Calu3 (cell line): Measurements from ENCODE around the gene LCLAT1. TPM values are rescaled to one million over a fixed set of nuclear protein-coding genes. Genes with fewer than 3 reads are reported as not detected.

Experiments used
- BruUV-seq: library from RNA; stranded (reverse); fragments of 400-500 nt; replicated peaks from 2 replicates; lab custom pipeline; 2021; lab: Mats Ljungman, UMichigan
- CTCF ChIA-PET: fragments of 300-600 bp; sonication (Branson Sonifier 250); formaldehyde crosslinking; loops from one replicate; lab custom pipeline; 2022; ENCODE audit warnings: antibody characterized with exemption; lab: Charles Lee
- DNase-seq: peaks from one replicate; pipeline ENCODE4 v3.0.0; 2022
- H3K27ac Mint-ChIP-seq: one replicate; pipeline ENCODE4 v1.8.0; 2022; ENCODE audit warnings: mixed read lengths; ENCODE audit not compliant: unreplicated experiment
- H3K27me3 Mint-ChIP-seq: one replicate; pipeline ENCODE4 v1.8.0; 2022; ENCODE audit warnings: mixed read lengths; ENCODE audit not compliant: unreplicated experiment
- H3K36me3 Mint-ChIP-seq: one replicate; pipeline ENCODE4 v1.8.0; 2022; ENCODE audit warnings: mild to moderate bottlenecking, moderate library complexity, mixed read lengths; ENCODE audit not compliant: insufficient read depth, unreplicated experiment
- H3K4me1 Mint-ChIP-seq: one replicate; pipeline ENCODE4 v1.8.0; 2022; ENCODE audit warnings: mild to moderate bottlenecking, low read depth, mixed read lengths; ENCODE audit not compliant: unreplicated experiment
- H3K4me3 Mint-ChIP-seq: one replicate; pipeline ENCODE4 v1.8.0; 2022; ENCODE audit warnings: mild to moderate bottlenecking, low read depth, moderate library complexity, mixed read lengths; ENCODE audit not compliant: unreplicated experiment
- H3K9me3 Mint-ChIP-seq: one replicate; pipeline ENCODE4 v1.8.0; 2022; ENCODE audit warnings: low read depth, mixed read lengths; ENCODE audit not compliant: unreplicated experiment
- intact Hi-C: fragments of 100-400 bp; cut with micrococcal nuclease; formaldehyde crosslinking; loops from one replicate; pipeline ENCODE4 v1.10.0; 2022; ENCODE audit not compliant: unreplicated experiment
- total RNA-seq: library from RNA; stranded (reverse); gene quantifications from 2 replicates; pipeline ENCODE4 v1.2.3, GENCODE V29; 2022
- TF ChIP-seq, protein P1 (sequence below): fragments of 200-600 bp; IDR thresholded peaks from one replicate; pipeline ENCODE4 v1.8.0; 2022; ENCODE audit warnings: antibody characterized with exemption; ENCODE audit not compliant: unreplicated experiment

LCLAT1 gene
- total RNA-seq, 1 experiment from 2014 or later, result 47.6 TPM

- TF ChIP-seq, protein P1, sequence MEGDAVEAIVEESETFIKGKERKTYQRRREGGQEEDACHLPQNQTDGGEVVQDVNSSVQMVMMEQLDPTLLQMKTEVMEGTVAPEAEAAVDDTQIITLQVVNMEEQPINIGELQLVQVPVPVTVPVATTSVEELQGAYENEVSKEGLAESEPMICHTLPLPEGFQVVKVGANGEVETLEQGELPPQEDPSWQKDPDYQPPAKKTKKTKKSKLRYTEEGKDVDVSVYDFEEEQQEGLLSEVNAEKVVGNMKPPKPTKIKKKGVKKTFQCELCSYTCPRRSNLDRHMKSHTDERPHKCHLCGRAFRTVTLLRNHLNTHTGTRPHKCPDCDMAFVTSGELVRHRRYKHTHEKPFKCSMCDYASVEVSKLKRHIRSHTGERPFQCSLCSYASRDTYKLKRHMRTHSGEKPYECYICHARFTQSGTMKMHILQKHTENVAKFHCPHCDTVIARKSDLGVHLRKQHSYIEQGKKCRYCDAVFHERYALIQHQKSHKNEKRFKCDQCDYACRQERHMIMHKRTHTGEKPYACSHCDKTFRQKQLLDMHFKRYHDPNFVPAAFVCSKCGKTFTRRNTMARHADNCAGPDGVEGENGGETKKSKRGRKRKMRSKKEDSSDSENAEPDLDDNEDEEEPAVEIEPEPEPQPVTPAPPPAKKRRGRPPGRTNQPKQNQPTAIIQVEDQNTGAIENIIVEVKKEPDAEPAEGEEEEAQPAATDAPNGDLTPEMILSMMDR, result no peak
- intact Hi-C loops, result loop anchor here (10.0 kb wide), 1 partner anchor 249 kb away; no protein-coding TSS in a partner anchor
- BruUV-seq, result no TSS peak
- Mint-ChIP-seq H3K27ac (no peak overlapping the region), H3K4me3 (no peak overlapping the region), H3K9me3 (peaks cover 4% of the 10 kb centered on the region), H3K36me3 (no peaks in the 10 kb centered on the region), H3K27me3 (no peaks in the 10 kb centered on the region), H3K4me1 (peaks cover 48% of the 10 kb centered on the region)
- CTCF ChIA-PET, result no interaction called here
- no peak for DNase-seq
These were observed 9.1 kb downstream of the LCLAT1 start for GRCh38 chr2:30456106-30456505.

DNA sequence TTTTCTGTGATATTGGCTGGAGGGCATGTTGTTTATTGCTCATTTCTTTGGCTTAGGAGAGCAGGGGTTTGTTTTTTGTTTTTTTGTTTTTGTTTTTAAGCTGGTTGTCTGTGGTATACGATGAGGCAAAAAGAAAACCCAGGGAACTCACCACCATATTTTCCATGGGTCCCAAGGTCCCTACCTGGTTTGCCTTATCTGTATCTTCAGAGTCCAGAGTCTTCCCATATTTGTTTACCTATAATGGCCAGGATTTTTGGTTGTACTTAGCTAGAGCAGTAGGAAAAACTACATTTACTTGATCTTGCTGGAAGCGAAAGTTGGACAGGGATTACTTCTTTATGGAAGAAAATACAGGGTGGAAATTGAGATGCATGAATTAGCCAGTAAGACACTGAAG, 9.5 kb downstream of the LCLAT1 start:
- intact Hi-C loops, result loop anchor here (10.0 kb wide), 1 partner anchor 248 kb away; no protein-coding TSS in a partner anchor
- no peaks in the 10 kb centered on the region for H3K27me3 Mint-ChIP-seq
- H3K4me1 Mint-ChIP-seq, result peaks cover 43% of the 10 kb centered on the region
- no peak overlapping the region for H3K4me3 Mint-ChIP-seq
- CTCF ChIA-PET, result interaction anchor here (0.6 kb wide), 1 partner anchor 291 kb away, joined by 3 read pairs; no protein-coding TSS in a partner anchor
- DNase-seq, result no peak
- BruUV-seq, result no TSS peak
- no peak overlapping the region for H3K27ac Mint-ChIP-seq
- TF ChIP-seq, protein P1, result no peak
- peaks cover 4% of the 10 kb centered on the region for H3K9me3 Mint-ChIP-seq
- H3K36me3 Mint-ChIP-seq, result no peaks in the 10 kb centered on the region

DNA sequence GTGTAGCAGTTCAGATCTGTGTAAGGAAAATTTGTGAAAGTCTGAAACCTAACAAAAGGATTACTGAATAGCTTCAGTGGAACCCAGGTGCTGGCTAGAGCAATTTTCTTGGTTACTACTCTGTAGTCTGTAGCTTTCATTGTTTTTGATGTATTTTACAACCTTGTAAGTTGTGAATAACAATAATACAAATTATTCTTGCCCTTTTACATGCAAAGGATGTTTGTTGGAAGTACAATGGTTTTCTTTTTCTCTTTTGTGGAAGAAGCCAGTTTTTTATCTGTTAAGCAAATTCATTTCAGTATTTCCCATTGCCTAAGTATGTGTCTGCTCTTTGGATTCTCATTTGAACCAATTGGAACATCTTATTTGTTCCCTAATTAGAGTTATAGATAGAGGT, 10.2 kb downstream of the LCLAT1 start:
- Mint-ChIP-seq H3K27me3 (no peaks in the 10 kb centered on the region), H3K4me1 (peaks cover 41% of the 10 kb centered on the region), H3K4me3 (no peak overlapping the region), H3K27ac (no peak overlapping the region), H3K9me3 (peaks cover 4% of the 10 kb centered on the region), H3K36me3 (no peaks in the 10 kb centered on the region)
- no TSS peak for BruUV-seq
- intact Hi-C loops, result loop anchor here (10.0 kb wide), 1 partner anchor 248 kb away; no protein-coding TSS in a partner anchor
- DNase-seq, result no peak
- CTCF ChIA-PET, result interaction anchor here (0.6 kb wide), 1 partner anchor 292 kb away, joined by 3 read pairs; no protein-coding TSS in a partner anchor
- TF ChIP-seq, protein P1, result no peak

DNA sequence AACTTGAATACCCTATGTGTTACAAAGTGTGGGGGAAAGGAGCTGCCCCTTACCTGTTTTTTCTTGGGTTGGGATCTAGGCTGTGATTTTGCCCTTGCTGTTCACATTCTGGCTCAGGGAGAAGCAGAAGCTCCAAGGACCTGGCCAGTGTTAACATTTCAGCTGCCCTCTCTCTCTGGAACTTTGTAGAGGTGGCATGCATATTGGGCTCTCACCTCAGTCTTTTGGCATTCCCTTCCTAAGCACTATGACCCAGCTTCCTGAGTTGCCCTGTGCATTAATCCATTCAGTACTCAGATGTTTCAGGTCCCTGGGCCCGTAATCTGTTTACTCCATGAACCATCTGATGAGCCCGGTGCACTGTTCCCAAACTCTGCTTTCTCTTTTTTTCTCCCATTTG, 12.1 kb downstream of the LCLAT1 start:
- Mint-ChIP-seq H3K36me3 (no peaks in the 10 kb centered on the region), H3K27me3 (no peaks in the 10 kb centered on the region), H3K4me3 (no peak overlapping the region), H3K27ac (no peak overlapping the region), H3K9me3 (no peaks in the 10 kb centered on the region), H3K4me1 (peaks cover 27% of the 10 kb centered on the region)
- no peak for DNase-seq
- intact Hi-C loops, result loop anchor here (10.0 kb wide), 1 partner anchor 246 kb away; no protein-coding TSS in a partner anchor
- no TSS peak for BruUV-seq
- CTCF ChIA-PET, result no interaction called here
- TF ChIP-seq, protein P1, result no peak
